Ascending aorta (tissue), 2 donors: ENCODE data around the gene VAT1L. TPM values are rescaled to one million over a fixed set of nuclear protein-coding genes. Genes with fewer than 3 reads are reported as not detected.

Source experiments
- DNase-seq, 2 donors: peaks; one replicate each; pipeline ENCODE4 v3.0.0-alpha.2; 2019; ENCODE audit warnings: low spot score in 2 of 2
- H3K27ac ChIP-seq, 2 donors: fragments of 200-600 bp; sonication (generic); one replicate each; pipeline ENCODE4 v1.5.1; 2016 to 2017; ENCODE audit warnings: mild to moderate bottlenecking in 1 of 2
- H3K27me3 ChIP-seq: fragments of 200-600 bp; sonication (generic); one replicate; pipeline ENCODE4 v1.5.1; 2017
- H3K36me3 ChIP-seq, 2 donors: fragments of 200-600 bp; sonication (generic); one replicate each; pipeline ENCODE4 v1.5.1; 2016
- H3K4me1 ChIP-seq, 2 donors: fragments of 200-600 bp; sonication (generic); one replicate each; pipeline ENCODE4 v1.5.1; 2016 to 2017; ENCODE audit warnings: mild to moderate bottlenecking in 1 of 2
- H3K4me3 ChIP-seq, 2 donors: fragments of 200-600 bp; sonication (generic); one replicate each; pipeline ENCODE4 v1.5.1; 2016 to 2017; ENCODE audit warnings: mild to moderate bottlenecking in 1 of 2
- H3K9me3 ChIP-seq, 2 donors: fragments of 200-600 bp; sonication (generic); one replicate each; pipeline ENCODE4 v1.5.1; 2016
- CTCF ChIP-seq, 3 experiments: fragments of 200-600 bp in 2 of 3; fragments of 450-650 bp in 1 of 3; sonication (generic) in 2 of 3; IDR thresholded peaks; one replicate each; pipeline ENCODE4 v1.5.1; 2016 to 2019; ENCODE audit warnings: antibody characterized with exemption in 3 of 3, mild to moderate bottlenecking in 1 of 3, moderate library complexity in 1 of 3
- intact Hi-C: fragments of 100-400 bp; cut with DNase I; formaldehyde crosslinking; loops from one replicate; pipeline ENCODE4 v1.15.1; 2023
- total RNA-seq: library from RNA; depleted of rRNA; stranded (reverse); fragments of >200 nt; gene quantifications from one replicate; pipeline ENCODE4 v1.1.0, GENCODE V29; 2016

The VAT1L gene
- total RNA-seq, 1 donor from 2014 or later = 12.6 TPM

GRCh38 chr16:77767826-77768225, 20.5 kb upstream of the VAT1L start:
- intact Hi-C loops = no loop called here
- DNase-seq = no peak
- no peak overlapping the region for H3K4me3 ChIP-seq
- H3K9me3 ChIP-seq = no peaks in the 10 kb centered on the region
- no peaks in the 10 kb centered on the region for H3K36me3 ChIP-seq
- no peak overlapping the region for H3K27ac ChIP-seq
- no peaks in the 10 kb centered on the region for H3K27me3 ChIP-seq
- peaks cover 3 to 6% of the 10 kb centered on the region in 2 donors for H3K4me1 ChIP-seq
- TF ChIP-seq CTCF (IDR thresholded peaks at IDR 0.05) = no peak

GRCh38 chr16:77775911-77776909, 12.2 kb upstream of the VAT1L start:
- H3K4me3 ChIP-seq = no peak overlapping the region
- no peak overlapping the region for H3K27ac ChIP-seq
- H3K27me3 ChIP-seq = no peaks in the 10 kb centered on the region
- intact Hi-C loops = no loop called here
- peaks cover 0 to 6% of the 10 kb centered on the region in 2 donors for H3K4me1 ChIP-seq
- H3K9me3 ChIP-seq = no peaks in the 10 kb centered on the region
- no peaks in the 10 kb centered on the region for H3K36me3 ChIP-seq
- DNase-seq = no peak
- no peak for TF ChIP-seq CTCF (IDR thresholded peaks at IDR 0.05)

DNA sequence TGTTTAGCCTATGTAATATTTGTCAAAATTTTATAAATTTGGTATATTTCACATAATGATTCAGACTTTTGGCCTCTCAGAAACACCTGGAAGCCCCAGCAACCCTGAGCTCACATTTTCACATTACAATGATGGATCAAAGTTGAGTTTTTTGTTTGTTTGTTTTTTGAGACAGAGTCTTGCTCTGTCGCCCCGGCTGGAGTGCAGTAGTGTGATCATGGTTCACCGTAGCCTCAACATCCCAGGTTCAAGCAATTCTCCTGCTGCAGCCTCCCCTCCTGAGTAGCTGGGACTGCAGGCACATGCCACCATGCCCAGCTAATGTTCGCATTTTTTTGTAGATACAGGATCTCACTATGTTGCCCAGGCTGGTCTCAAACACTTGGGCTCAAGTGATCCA, 10.6 kb upstream of the VAT1L start:
- no peak overlapping the region for H3K4me3 ChIP-seq
- intact Hi-C loops = no loop called here
- DNase-seq = no peak
- H3K27ac ChIP-seq = no peak overlapping the region
- no peaks in the 10 kb centered on the region for H3K9me3 ChIP-seq
- no peak for TF ChIP-seq CTCF (IDR thresholded peaks at IDR 0.05)
- no peaks in the 10 kb centered on the region for H3K27me3 ChIP-seq
- H3K36me3 ChIP-seq = no peaks in the 10 kb centered on the region
- peaks cover 0 to 6% of the 10 kb centered on the region in 2 donors for H3K4me1 ChIP-seq

DNA sequence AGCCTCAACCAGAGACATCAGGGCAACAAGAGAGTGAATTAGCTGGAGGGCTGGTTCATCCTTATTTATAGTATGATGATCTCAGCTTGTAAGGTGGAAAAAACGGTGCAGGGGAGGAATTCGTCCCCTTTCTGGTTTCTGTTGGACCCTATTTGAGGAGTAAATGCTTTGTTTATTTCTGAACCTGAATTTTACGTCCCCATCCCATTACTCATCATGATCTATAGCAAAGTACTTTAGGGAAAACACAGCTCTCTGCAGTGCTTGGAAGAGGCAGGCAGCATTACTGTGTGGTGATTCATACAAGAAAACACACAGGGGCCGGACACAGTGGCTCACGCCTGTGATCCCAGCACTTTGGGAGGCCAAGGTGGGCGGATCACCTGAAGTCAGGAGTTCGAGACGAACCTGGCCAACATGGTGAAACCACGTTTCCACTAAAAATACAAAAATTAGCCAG, 8.0 kb upstream of the VAT1L start:
- Histone ChIP-seq H3K27ac (peak overlapping the region; percentile 31 to 58), H3K36me3 (no peaks in the 10 kb centered on the region), H3K9me3 (no peaks in the 10 kb centered on the region), H3K27me3 (no peaks in the 10 kb centered on the region), H3K4me1 (peaks cover 0 to 6% of the 10 kb centered on the region in 2 donors), H3K4me3 (no peak overlapping the region)
- DNase-seq = peak; percentile 14 to 73
- intact Hi-C loops = loop anchor here (2.0 to 10.0 kb wide), 2 partner anchors 18 to 324 kb away; no protein-coding TSS in a partner anchor
- TF ChIP-seq CTCF (IDR thresholded peaks at IDR 0.05) = no peak

- no peaks in the 10 kb centered on the region for H3K9me3 ChIP-seq
- no peaks in the 10 kb centered on the region for H3K36me3 ChIP-seq
- no peaks in the 10 kb centered on the region for H3K27me3 ChIP-seq
- TF ChIP-seq CTCF (IDR thresholded peaks at IDR 0.05) = no peak
- peak overlapping the region in 1 of 2 donors; percentile 31 for H3K27ac ChIP-seq
- no peak overlapping the region for H3K4me3 ChIP-seq
- DNase-seq = no peak
- intact Hi-C loops = loop anchor here (2.0 to 10.0 kb wide), 2 partner anchors 18 to 324 kb away; no protein-coding TSS in a partner anchor
- H3K4me1 ChIP-seq = peaks cover 0 to 6% of the 10 kb centered on the region in 2 donors
Observed at GRCh38 chr16:77781091-77781490, 7.3 kb upstream of the VAT1L start.
